ENCODE measurements around the gene ELMO1.

Gene ELMO1

DNA sequence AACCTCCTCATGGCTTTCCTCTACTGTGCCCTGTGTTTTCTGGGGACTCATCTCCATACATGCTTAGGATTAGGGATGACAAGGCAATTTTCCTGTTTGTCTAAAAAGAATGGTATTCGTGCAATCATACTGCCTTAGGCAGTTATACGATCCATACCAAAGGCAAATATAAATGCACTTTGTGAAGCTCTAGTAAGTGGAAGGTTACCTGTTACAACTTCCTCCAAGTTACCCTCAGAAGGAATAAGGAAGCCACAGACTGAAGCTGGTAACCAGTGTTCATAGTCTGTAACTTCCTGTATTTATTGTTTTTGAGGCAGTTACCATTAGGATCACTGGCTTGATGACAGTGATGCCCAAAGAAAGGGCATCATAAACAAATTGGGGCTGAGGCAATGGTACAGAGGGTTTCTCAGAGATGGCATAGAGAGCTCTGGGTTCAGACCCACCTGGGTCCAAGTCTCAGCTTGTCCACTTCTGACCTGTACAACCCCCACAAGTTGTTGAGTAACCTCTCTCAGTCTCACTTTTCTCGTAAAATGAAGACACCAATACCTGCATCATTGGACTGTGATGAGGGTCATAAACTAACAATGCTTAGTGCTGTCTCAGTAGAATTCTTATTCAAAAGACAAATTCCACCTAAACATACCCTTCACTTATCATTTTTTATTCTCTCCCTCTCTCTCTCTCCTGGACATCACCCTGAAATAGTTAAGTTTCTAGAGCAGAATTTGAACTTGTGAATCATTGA, 138.2 kb downstream of the ELMO1 start:
- DNase-seq (ENCODE audit: low spot score), result peak; percentile 57

GRCh38 chr7:37309493-37309892, 139.2 kb downstream of the ELMO1 start:
- no peak for DNase-seq (ENCODE audit: low spot score)

DNA sequence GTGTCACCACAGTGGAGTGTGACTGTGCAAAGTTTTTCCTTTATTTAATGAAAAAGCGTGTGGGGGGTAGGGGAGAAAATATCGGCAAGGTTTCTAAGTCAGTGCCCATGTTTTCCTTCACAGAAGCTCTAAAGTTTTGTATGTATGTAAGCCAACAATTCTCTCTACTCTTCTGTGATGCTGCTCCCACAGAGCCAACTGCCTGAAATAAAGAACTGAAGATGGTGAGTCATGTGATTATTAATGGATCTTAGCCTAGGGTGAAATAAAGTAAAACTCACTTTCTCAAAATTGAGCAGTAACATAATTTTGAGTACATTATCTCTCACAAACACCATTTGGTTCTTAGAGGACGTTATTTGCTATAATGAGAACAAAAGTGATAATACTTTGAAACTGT, 143.7 kb downstream of the ELMO1 start:
- no peak for DNase-seq (ENCODE audit: low spot score)

- no peak for DNase-seq (ENCODE audit: low spot score)
Observed at GRCh38 chr7:37297546-37297945, 151.1 kb downstream of the ELMO1 start.

- DNase-seq (ENCODE audit: low spot score), result no peak
Observed at GRCh38 chr7:37295401-37295800, 153.3 kb downstream of the ELMO1 start.

GRCh38 chr7:37290731-37291130, 157.9 kb downstream of the ELMO1 start:
- no peak for DNase-seq (ENCODE audit: low spot score)

DNA sequence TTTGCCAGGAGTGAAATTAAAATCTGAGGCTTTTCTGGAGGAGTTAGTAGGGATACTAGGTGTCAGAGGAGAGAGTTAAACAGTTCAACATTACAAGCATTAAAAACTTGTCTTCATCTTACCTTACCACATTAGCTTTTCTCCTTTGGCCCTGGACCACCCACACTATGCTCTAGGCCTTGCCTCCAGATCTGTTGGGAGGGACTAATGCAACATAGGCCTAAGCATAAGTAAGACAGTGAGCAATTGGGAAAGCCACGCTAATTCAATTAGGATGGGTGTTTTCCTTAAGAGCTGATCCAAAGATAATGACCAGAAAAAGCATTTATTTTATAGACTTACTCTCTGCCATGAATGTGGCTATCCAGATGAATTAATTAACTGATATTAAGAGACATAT, 158.9 kb downstream of the ELMO1 start:
- no peak for DNase-seq (ENCODE audit: low spot score)

DNA sequence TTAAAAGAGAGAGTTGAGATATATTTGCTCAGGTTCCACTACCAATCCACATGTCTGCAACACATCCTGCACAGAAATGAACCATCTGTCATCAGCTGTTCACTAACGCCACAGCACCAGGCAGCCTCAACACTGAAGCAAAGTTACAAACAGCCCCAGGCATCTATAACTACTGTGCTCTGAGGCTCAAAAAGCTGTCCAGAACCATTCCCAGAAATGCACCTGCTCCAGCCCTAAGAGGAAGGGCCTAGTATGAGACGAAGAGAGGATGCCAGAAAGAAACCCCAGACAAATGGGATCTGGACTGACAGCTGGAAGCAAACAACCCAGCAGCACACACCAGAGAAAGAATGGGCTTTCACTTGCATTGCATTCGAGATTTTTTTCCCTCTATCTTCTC, 159.3 kb downstream of the ELMO1 start:
- no peak for DNase-seq (ENCODE audit: low spot score)

- DNase-seq (ENCODE audit: low spot score), result no peak
Observed at GRCh38 chr7:37287131-37287855, 161.4 kb downstream of the ELMO1 start.

DNA sequence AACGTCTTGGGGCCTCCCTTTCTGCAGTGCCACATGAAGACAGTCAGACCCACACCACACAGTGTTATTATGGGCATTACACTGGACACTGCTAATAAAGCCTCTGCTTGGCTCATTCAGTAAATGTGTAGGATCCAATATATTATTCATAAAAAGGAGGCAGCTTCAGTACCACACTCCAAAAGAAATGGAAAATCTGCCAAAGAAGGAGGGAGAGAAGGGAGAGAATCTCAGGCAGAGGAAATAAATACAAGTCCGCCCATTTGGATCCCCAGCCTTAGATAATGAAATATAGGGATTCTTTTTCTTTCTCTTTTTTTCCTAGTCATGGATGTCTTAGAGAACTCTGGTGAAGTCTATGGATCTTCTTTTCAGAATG, 162.2 kb downstream of the ELMO1 start:
- DNase-seq (ENCODE audit: low spot score), result no peak

- DNase-seq (ENCODE audit: low spot score), result no peak
Observed at GRCh38 chr7:37285706-37286453, 162.8 kb downstream of the ELMO1 start.

DNA sequence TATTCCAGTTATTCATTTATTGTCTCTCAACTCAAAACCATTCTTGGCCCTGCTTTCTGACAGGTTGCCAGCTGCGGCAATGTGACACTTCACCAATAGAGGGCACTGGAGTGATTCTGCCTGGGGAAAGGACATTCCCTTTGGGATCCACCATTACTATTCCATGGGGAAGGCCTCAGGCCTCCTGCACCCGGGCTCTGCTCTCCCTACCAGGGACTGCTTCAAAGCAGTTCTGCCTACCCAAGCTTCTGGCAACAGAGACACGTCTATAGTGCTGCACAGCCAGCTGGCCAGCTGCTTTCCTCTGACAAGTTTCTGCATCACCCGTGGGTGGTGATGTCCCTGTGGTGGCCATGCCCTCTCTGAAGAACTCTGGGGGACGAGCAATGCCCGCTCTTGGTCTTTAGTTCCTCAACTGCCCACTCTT, 163.8 kb downstream of the ELMO1 start:
- DNase-seq (ENCODE audit: low spot score), result peak; percentile 31

GRCh38 chr7:37284285-37284684, 164.4 kb downstream of the ELMO1 start:
- DNase-seq (ENCODE audit: low spot score), result no peak

GRCh38 chr7:37283716-37284115, 164.9 kb downstream of the ELMO1 start:
- no peak for DNase-seq (ENCODE audit: low spot score)

DNA sequence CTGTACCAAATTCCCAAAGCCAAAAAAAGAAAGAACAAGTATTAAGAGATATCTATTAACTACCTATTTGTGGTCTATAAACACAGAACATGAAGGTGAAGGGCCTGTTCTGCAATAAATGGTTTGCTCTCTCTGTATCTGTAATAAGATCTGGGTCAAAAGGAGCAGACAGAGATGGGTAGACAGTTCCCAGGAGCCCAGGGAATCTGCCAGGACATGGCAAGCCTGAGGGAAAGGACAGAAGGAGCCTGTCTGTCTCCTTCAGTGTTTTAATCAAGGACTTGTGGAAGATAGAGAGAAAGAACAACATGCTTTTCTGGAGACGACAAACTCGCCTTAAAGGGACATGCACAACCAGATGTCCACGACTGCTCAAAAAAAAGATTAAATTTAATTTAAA, 165.7 kb downstream of the ELMO1 start:
- DNase-seq (ENCODE audit: low spot score), result no peak

DNA sequence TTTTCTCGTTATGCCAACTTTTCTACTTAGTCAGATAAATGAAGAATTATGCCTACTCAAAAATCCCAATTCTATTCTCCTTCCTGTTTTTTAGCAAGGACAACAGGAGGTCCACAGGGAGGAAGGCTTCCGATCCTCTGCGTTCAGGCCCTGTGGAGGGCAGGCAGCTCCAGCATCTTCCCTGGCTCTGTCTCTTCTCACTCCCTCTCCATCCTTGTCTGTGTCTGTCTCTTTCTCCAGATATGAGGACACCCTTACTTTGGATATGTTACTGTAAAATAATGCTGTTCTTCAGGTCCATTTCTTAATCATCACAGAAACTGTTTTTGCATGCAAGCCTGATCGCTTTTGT, 166.6 kb downstream of the ELMO1 start:
- DNase-seq (ENCODE audit: low spot score), result no peak

- DNase-seq (ENCODE audit: low spot score), result no peak
Observed at GRCh38 chr7:37281368-37282092, 167.1 kb downstream of the ELMO1 start.

- no peak for DNase-seq (ENCODE audit: low spot score)
Observed at GRCh38 chr7:37277513-37277912, 171.2 kb downstream of the ELMO1 start.

- DNase-seq (ENCODE audit: low spot score), result no peak
Observed at GRCh38 chr7:37275078-37275710, 173.5 kb downstream of the ELMO1 start.

GRCh38 chr7:37273891-37274290, 174.8 kb downstream of the ELMO1 start:
- DNase-seq (ENCODE audit: low spot score), result no peak

GRCh38 chr7:37269711-37270508, 178.8 kb downstream of the ELMO1 start:
- DNase-seq (ENCODE audit: low spot score), result no peak
